Measurements from ENCODE around the gene IQUB. TPM values are rescaled to one million over a fixed set of nuclear protein-coding genes. Genes with fewer than 3 reads are reported as not detected.
A peak's percentile ranks its signal among the peaks of the same experiment; 100 is the strongest.

The IQUB gene
- polyA plus RNA-seq, 1 donor from 2014 or later = 0.41 TPM

DNA sequence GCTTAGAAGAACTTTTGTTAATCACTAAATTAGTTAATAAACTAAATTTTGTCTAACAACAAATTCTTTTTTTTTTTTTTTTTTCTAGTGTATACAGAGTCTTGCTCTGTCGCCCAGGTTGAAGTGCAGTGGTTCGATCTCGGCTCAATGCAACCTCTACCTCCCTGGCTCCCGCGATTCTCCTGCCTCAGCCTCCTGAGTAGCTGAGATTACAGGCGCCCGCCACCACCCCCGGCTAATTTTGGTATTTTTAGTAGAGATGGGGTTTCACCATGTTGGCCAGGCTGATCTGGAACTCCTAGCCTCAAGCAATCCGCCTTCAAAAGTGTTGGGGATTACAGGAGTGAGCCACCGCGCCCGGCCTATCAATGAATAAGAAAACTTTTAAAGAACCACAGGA lies 1.1 kb upstream of the IQUB start:
- H2AFZ ChIP-seq (ENCODE audit: low read depth, low read length) = no peak overlapping the region
- no peak overlapping the region for H3K27ac ChIP-seq (ENCODE audit: low read length)
- no peak overlapping the region for H3K4me2 ChIP-seq (ENCODE audit: low read length)
- no peaks in the 10 kb centered on the region for H3K9me2 ChIP-seq (ENCODE audit: insufficient read depth, low read length)
- H4K20me1 ChIP-seq (ENCODE audit: insufficient read depth) = no peaks in the 10 kb centered on the region
- no peaks in the 10 kb centered on the region for H3K79me2 ChIP-seq (replicated peaks; ENCODE audit: insufficient read depth, low read length)
- peaks cover 4% of the 10 kb centered on the region for H3F3A ChIP-seq (ENCODE audit: insufficient read depth, low read length, poor library complexity, severe bottlenecking)
- H3K27me3 ChIP-seq (ENCODE audit: insufficient read depth, low read depth, low read length) = peaks cover 10% of the 10 kb centered on the region
- no peak overlapping the region for H3K9ac ChIP-seq (ENCODE audit: low read length)
- H3K9me3 ChIP-seq (ENCODE audit: low read length) = no peaks in the 10 kb centered on the region
- no peaks in the 10 kb centered on the region for H3K36me3 ChIP-seq (ENCODE audit: insufficient read depth, low read length)
- no peak for TF ChIP-seq SMC3 (conservative IDR thresholded peaks at IDR 0.05; ENCODE audit: poor library complexity)
- TF ChIP-seq, protein P1, sequence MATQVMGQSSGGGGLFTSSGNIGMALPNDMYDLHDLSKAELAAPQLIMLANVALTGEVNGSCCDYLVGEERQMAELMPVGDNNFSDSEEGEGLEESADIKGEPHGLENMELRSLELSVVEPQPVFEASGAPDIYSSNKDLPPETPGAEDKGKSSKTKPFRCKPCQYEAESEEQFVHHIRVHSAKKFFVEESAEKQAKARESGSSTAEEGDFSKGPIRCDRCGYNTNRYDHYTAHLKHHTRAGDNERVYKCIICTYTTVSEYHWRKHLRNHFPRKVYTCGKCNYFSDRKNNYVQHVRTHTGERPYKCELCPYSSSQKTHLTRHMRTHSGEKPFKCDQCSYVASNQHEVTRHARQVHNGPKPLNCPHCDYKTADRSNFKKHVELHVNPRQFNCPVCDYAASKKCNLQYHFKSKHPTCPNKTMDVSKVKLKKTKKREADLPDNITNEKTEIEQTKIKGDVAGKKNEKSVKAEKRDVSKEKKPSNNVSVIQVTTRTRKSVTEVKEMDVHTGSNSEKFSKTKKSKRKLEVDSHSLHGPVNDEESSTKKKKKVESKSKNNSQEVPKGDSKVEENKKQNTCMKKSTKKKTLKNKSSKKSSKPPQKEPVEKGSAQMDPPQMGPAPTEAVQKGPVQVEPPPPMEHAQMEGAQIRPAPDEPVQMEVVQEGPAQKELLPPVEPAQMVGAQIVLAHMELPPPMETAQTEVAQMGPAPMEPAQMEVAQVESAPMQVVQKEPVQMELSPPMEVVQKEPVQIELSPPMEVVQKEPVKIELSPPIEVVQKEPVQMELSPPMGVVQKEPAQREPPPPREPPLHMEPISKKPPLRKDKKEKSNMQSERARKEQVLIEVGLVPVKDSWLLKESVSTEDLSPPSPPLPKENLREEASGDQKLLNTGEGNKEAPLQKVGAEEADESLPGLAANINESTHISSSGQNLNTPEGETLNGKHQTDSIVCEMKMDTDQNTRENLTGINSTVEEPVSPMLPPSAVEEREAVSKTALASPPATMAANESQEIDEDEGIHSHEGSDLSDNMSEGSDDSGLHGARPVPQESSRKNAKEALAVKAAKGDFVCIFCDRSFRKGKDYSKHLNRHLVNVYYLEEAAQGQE (IDR thresholded peaks at IDR 0.05; ENCODE audit: borderline replicate concordance) = no peak
- no peak for TF ChIP-seq EZH2 (IDR thresholded peaks at IDR 0.05; ENCODE audit: borderline replicate concordance, insufficient read depth, low read length, poor library complexity, severe bottlenecking)
- no peak for TF ChIP-seq EP300 (conservative IDR thresholded peaks at IDR 0.05; ENCODE audit: poor library complexity, severe bottlenecking)
- TF ChIP-seq POLR2AphosphoS5 (IDR thresholded peaks at IDR 0.05) = no peak
- no peak for TF ChIP-seq TAF1 (IDR thresholded peaks at IDR 0.05; ENCODE audit: low read depth)
- no peak for TF ChIP-seq RAD21 (conservative IDR thresholded peaks at IDR 0.05)
- H3K4me3 ChIP-seq (ENCODE audit: low read length) = peak overlapping the region; percentile 68

DNA sequence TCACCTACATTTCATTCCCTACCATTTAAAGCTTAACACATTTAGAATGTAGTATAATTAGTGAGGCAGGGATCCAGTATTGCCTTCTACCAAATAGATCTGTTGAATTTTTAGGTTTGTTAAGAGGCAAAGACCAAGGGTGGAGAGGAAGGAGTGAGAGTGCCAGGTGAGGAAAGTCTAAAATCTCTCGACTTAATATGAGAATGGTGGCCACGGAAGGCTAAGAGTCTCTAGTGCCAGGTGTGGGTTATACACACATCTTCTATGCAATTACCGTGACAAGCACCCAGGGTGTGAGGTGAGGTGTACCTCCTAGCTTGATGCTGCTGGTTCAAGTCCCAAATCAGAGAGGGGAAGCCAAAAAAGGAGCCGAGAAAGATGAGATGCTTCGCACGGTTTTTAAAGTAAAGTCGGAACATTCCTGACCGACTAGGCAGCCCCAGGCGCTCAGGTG lies 439 bp downstream of the IQUB start:
- Histone ChIP-seq H3K27me3 (ENCODE audit: insufficient read depth, low read depth, low read length) (peaks cover 10% of the 10 kb centered on the region), H3K4me2 (ENCODE audit: low read length) (peak overlapping the region; percentile 85), H3K9me3 (ENCODE audit: low read length) (no peaks in the 10 kb centered on the region), H3K9me2 (ENCODE audit: insufficient read depth, low read length) (no peaks in the 10 kb centered on the region), H3K4me3 (ENCODE audit: low read length) (peak overlapping the region; percentile 68), H3K36me3 (ENCODE audit: insufficient read depth, low read length) (no peaks in the 10 kb centered on the region), H4K20me1 (ENCODE audit: insufficient read depth) (no peaks in the 10 kb centered on the region), H3K27ac (ENCODE audit: low read length) (no peak overlapping the region), H2AFZ (ENCODE audit: low read depth, low read length) (peak overlapping the region; percentile 6), H3K9ac (ENCODE audit: low read length) (peak overlapping the region; percentile 22), H3K79me2 (replicated peaks; ENCODE audit: insufficient read depth, low read length) (no peaks in the 10 kb centered on the region), H3F3A (ENCODE audit: insufficient read depth, low read length, poor library complexity, severe bottlenecking) (peaks cover 4% of the 10 kb centered on the region)
- TF ChIP-seq, protein P1 (IDR thresholded peaks at IDR 0.05; ENCODE audit: borderline replicate concordance) = no peak
- no peak for TF ChIP-seq EZH2 (IDR thresholded peaks at IDR 0.05; ENCODE audit: borderline replicate concordance, insufficient read depth, low read length, poor library complexity, severe bottlenecking)
- TF ChIP-seq EP300 (conservative IDR thresholded peaks at IDR 0.05; ENCODE audit: poor library complexity, severe bottlenecking) = no peak
- no peak for TF ChIP-seq POLR2AphosphoS5 (IDR thresholded peaks at IDR 0.05)
- TF ChIP-seq, protein P2, sequence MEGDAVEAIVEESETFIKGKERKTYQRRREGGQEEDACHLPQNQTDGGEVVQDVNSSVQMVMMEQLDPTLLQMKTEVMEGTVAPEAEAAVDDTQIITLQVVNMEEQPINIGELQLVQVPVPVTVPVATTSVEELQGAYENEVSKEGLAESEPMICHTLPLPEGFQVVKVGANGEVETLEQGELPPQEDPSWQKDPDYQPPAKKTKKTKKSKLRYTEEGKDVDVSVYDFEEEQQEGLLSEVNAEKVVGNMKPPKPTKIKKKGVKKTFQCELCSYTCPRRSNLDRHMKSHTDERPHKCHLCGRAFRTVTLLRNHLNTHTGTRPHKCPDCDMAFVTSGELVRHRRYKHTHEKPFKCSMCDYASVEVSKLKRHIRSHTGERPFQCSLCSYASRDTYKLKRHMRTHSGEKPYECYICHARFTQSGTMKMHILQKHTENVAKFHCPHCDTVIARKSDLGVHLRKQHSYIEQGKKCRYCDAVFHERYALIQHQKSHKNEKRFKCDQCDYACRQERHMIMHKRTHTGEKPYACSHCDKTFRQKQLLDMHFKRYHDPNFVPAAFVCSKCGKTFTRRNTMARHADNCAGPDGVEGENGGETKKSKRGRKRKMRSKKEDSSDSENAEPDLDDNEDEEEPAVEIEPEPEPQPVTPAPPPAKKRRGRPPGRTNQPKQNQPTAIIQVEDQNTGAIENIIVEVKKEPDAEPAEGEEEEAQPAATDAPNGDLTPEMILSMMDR (IDR thresholded peaks at IDR 0.05; ENCODE audit: poor library complexity, severe bottlenecking) = no peak
- TF ChIP-seq TAF1 (IDR thresholded peaks at IDR 0.05; ENCODE audit: low read depth) = no peak
- TF ChIP-seq RAD21 (conservative IDR thresholded peaks at IDR 0.05) = no peak
- TF ChIP-seq SMC3 (conservative IDR thresholded peaks at IDR 0.05; ENCODE audit: poor library complexity) = no peak
- TF ChIP-seq MXI1 (conservative IDR thresholded peaks at IDR 0.05; ENCODE audit: poor library complexity, severe bottlenecking) = no peak
